NCI-H69 (cell line): Measurements from ENCODE around the gene MICAL2.
"Not testable (repeated sequence)": the region's sequence is repeated elsewhere in the genome, so short reads cannot be mapped to it uniquely, and the experiment has no call there.

Source experiments
- DNase-seq: peaks from one replicate; lab custom pipeline; 2025; lab: John Stamatoyannopoulos, UW

Gene MICAL2

DNA sequence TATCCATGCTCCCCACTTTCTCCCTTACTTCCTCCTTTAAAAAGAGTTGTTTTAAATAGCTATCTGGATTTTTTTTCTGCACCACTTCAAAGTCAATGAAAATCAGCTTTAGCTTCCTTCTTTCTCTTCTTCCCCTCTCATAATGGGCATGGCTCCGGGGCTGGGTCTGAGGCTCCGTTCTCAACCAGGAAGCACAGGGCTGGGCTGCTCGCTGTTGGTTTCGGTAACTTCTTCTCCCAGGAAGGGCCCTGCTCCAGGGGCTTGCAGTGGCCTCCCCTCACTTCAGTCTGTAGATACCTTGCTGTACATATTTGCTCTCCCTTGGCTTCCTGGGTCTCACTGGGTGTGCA, 23.8 kb downstream of the MICAL2 start:
- DNase-seq, result no peak

- no peak for DNase-seq
These were observed 24.8 kb downstream of the MICAL2 start for GRCh38 chr11:12135185-12135584.

- DNase-seq, result peak; percentile 93
These were observed 26.8 kb downstream of the MICAL2 start for GRCh38 chr11:12137005-12137690.

DNA sequence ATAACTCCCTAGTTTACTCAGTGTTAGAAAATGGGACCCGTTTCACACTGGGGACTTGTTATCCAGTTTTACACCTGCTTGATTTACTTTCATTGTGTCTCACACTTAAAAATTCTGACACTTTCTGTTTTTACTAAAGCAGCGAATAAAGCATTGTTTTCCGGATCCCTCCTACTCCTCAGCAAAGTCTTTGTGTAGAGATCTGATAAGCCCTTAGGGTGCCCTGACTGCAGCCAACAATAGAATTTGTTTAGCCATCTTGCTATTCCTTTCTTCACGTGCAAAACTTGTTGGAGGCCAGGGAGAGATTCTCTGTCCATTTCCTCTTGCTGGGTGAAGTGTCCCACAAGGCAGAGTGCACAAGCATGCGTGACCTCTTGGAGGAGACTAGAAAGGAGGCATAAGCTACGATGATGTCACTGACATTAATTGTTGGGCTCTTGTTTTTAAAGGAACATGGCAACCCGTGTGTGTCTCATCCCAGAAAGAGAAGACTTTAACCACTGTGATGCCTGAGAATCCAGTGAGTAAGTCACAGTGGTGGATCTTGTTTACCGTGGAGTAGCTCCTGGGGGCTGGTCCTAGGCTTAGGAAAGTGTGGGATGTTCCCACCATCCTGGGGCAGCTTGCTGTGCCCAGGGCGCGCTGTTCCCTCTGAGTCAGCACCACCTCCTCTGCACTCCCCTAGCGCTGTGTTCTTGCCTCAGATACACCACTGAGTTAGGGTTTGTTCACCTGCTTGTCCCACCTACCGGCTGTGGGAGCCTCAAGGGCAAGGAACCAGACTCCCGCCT, 27.7 kb downstream of the MICAL2 start:
- DNase-seq, result no peak

DNA sequence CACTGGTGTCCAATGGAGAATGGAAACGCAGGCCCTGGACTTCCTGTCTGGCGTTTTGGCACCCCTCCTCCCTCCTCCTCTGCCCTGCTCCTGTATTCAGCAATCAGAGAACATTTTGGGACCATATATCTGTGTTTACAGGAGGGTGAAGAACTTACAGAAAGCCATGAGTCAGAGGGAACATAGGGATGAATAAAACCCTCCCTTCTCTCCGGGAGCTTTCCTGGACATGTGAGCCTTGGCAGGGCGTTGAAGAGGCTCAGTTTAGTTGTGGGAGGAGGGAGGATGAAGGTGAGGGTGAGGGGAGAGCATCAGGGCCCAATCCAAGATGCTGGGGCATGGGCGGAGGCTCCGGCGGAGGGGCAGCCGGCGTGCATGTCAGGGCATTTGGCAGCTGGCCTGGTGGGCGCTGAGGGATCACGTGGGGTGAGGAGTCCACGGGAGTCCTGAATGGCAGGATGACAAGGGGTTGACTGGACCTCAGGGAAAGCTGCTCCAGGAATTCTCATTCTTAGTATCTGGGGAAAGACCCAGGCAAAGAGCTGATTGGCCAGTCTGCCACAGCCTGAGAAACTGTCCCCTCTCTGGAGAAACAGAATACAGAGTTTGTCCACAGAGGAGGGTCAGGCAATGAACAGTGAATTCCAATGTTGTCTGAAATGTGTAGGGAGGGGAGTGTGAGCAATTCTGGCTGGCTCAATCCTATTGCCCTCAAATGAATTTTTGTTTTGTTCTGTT, 28.9 kb downstream of the MICAL2 start:
- no peak for DNase-seq

GRCh38 chr11:12140186-12140793, 29.9 kb downstream of the MICAL2 start:
- DNase-seq, result no peak

- DNase-seq, result no peak
These were observed 30.9 kb downstream of the MICAL2 start for GRCh38 chr11:12141283-12141682.

- no peak for DNase-seq
These were observed 31.8 kb downstream of the MICAL2 start for GRCh38 chr11:12142176-12142575.

GRCh38 chr11:12142909-12143308, 32.5 kb downstream of the MICAL2 start:
- DNase-seq, result no peak

DNA sequence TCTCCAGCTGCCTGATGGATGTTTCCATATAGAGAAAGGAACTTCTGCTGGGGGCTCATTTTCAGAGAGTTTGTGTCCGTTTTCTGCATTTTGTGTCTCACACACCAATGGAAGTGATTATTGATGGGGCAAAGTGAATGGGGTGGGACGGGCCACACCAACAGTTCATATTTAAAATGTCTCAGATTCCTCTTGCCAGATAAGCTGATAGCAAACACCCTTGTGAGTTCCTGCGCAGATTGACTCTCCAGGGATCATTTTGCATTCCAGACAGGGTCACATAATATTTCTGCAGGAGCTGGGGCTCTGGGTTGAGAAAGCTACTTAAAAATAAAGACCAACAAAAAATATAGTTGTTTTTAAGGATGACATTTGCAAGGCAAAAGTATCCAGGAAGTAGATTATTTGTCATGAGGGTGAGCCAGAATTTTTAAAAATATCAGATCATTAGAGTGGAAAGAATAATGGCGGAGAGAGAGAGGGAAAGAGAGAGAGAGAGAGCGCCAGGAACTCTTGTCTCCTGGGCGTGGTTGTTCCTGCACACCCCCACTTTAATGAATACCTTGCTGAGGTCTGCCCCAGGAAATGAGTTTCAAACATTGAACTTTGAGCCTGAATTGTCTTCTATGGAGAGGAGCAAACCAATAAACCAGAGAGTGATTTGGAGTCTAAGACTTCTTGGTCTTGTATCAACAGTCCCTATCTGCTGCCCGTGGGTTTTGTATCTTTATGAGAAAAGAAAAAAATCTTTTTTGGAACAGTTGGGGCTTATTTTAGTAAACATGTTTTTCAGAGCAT, 33.3 kb downstream of the MICAL2 start:
- DNase-seq, result peak; percentile 78

- no peak for DNase-seq
These were observed 34.2 kb downstream of the MICAL2 start for GRCh38 chr11:12144330-12145174.

- not testable (repeated sequence) for DNase-seq
These were observed 36.3 kb downstream of the MICAL2 start for GRCh38 chr11:12146678-12147077.

- no peak for DNase-seq
These were observed 37.4 kb downstream of the MICAL2 start for GRCh38 chr11:12147827-12148226.

- DNase-seq, result no peak
These were observed 38.1 kb downstream of the MICAL2 start for GRCh38 chr11:12148466-12148865.

- DNase-seq, result no peak
These were observed 38.5 kb downstream of the MICAL2 start for GRCh38 chr11:12148882-12149281.

- DNase-seq, result peak; percentile 63
These were observed 39.4 kb downstream of the MICAL2 start for GRCh38 chr11:12149672-12150225.

- no peak for DNase-seq
These were observed 40.5 kb downstream of the MICAL2 start for GRCh38 chr11:12150831-12151382.

DNA sequence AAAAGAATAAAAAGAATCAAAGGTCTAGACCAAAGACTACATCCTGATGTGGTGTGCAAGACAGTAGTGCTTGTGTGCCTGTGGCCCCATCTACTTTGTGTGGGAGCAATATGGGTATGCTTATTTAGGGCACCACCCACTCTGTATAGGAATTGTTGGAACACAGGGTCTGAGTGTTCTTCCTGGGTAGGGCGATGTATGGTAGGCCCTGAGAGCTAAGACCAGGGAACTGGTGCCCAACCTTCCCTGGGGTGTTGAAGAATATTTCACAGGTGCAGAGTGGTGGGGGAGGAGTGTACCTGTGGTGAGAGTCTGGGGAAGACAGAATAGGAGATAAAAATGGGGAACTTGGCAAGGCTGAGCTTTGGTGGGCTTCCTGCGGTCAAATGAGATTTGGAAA, 41.9 kb downstream of the MICAL2 start:
- DNase-seq, result no peak

GRCh38 chr11:12154871-12155668, 44.7 kb downstream of the MICAL2 start:
- DNase-seq, result no peak
